Loucy (cell line): ENCODE results near the gene MNT.

Experiments used
- H2AFZ ChIP-seq: fragments of 200-600 bp; sonication (generic); 2 replicates; pipeline ENCODE4 v1.6.0; 2016; ENCODE audit warnings: antibody characterized with exemption, mild to moderate bottlenecking, low read length, moderate library complexity
- H3F3A ChIP-seq: fragments of 200-600 bp; 2 replicates; pipeline ENCODE4 v1.6.0; 2016; ENCODE audit warnings: antibody characterized with exemption, low read depth, mild to moderate bottlenecking
- H3K27me3 ChIP-seq: fragments of 200-600 bp; sonication (generic); 2 replicates; pipeline ENCODE4 v1.6.1; 2014; ENCODE audit warnings: low read length, mild to moderate bottlenecking; ENCODE audit not compliant: insufficient read depth, poor library complexity, severe bottlenecking
- H3K36me3 ChIP-seq: fragments of 200-600 bp; sonication (generic); 2 replicates; pipeline ENCODE4 v1.6.1; 2016; ENCODE audit warnings: low read length; ENCODE audit not compliant: insufficient read depth
- H3K4me1 ChIP-seq: fragments of 200-600 bp; sonication (generic); 2 replicates; pipeline ENCODE4 v1.5.1; 2014; ENCODE audit warnings: low read length, mild to moderate bottlenecking; ENCODE audit not compliant: insufficient read depth, poor library complexity, severe bottlenecking
- H3K4me2 ChIP-seq: fragments of 200-600 bp; sonication (generic); 2 replicates; pipeline ENCODE4 v1.6.0; 2014; ENCODE audit warnings: antibody characterized with exemption, low read length, low read depth, mild to moderate bottlenecking; ENCODE audit not compliant: poor library complexity, severe bottlenecking
- H3K4me3 ChIP-seq: fragments of 200-600 bp; sonication (generic); 2 replicates; pipeline ENCODE4 v1.5.1; 2014; ENCODE audit warnings: low read length, mild to moderate bottlenecking, mixed read lengths; ENCODE audit not compliant: poor library complexity, severe bottlenecking
- H3K79me2 ChIP-seq: fragments of 200-600 bp; sonication (generic); 2 replicates; pipeline ENCODE4 v1.6.1; 2014; ENCODE audit warnings: low read length; ENCODE audit not compliant: insufficient read depth
- H3K9ac ChIP-seq: fragments of 200-600 bp; sonication (generic); 2 replicates; pipeline ENCODE4 v1.6.0; 2014; ENCODE audit warnings: mild to moderate bottlenecking, low read depth, low read length, moderate library complexity; ENCODE audit not compliant: poor library complexity, severe bottlenecking
- H3K9me2 ChIP-seq: fragments of 200-600 bp; sonication (generic); replicated peaks from 2 replicates; pipeline ENCODE4 v1.6.1; 2016; ENCODE audit warnings: low read depth, low read length, mixed read lengths
- H3K9me3 ChIP-seq: fragments of 200-600 bp; sonication (generic); 2 replicates; pipeline ENCODE4 v1.6.1; 2014; ENCODE audit warnings: mild to moderate bottlenecking, antibody characterized with exemption, low read length, low read depth; ENCODE audit not compliant: insufficient read depth
- H4K20me1 ChIP-seq: fragments of 200-600 bp; sonication (generic); 2 replicates; pipeline ENCODE4 v1.6.0; 2014; ENCODE audit warnings: antibody characterized with exemption, low read length, mild to moderate bottlenecking; ENCODE audit not compliant: insufficient read depth, poor library complexity, severe bottlenecking
- EZH2phosphoT487 ChIP-seq: fragments of 200-600 bp; IDR thresholded peaks from 2 replicates; pipeline ENCODE4 v1.6.1; 2018; ENCODE audit warnings: antibody characterized with exemption, mild to moderate bottlenecking, moderate library complexity, borderline replicate concordance
- TF ChIP-seq, protein P1 (sequence below): fragments of 200-600 bp; sonication (generic); conservative IDR thresholded peaks from 2 replicates; pipeline ENCODE4 v1.5.1; 2014; ENCODE audit warnings: mild to moderate bottlenecking, antibody characterized with exemption, low read length

Gene MNT

DNA sequence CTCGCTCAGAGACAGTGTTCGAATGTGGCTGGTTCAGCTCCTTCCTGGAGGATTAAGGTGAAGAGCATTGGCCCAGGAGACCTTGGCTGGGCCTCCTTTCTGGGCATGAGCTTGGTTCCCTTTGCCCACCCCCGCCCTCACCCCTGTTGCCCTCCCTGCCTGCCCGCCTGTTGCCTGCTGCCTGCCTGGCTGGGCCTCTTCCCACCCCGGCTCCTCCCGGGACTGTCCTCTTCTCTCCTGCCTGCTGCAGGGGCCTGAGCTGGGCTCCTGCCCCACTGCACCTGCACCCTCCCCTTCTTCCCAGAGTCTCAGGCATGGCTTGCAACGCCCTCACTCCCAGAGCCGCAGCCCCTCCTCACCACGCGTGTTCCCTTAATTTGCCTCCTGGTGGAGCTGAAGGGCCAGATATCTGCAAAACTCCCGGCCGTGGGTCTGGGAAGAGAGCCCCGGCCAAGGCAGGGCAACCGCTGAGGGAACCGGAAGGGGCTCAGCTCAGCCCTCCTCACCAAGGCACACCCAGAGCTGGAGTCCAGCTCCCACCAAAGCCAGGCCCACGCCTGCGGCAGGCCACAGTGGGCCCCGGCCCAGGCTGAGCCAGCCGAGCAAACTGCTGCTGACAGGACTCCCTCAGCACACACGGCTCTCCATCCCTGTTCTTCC, 31.2 kb downstream of the MNT start:
- Histone ChIP-seq H3K4me1 (peaks cover 6% of the 10 kb centered on the region), H3K79me2 (no peaks in the 10 kb centered on the region), H3K9me3 (no peaks in the 10 kb centered on the region), H3K27me3 (no peaks in the 10 kb centered on the region), H3K4me3 (no peak overlapping the region), H3K36me3 (peaks cover 6% of the 10 kb centered on the region; the same call in 1 of the 2 replicates), H2AFZ (no peak overlapping the region), H3K9ac (no peak overlapping the region), H3K9me2 (no peaks in the 10 kb centered on the region), H4K20me1 (no peaks in the 10 kb centered on the region), H3F3A (no peaks in the 10 kb centered on the region), H3K4me2 (no peak overlapping the region)
- TF ChIP-seq, protein P1, sequence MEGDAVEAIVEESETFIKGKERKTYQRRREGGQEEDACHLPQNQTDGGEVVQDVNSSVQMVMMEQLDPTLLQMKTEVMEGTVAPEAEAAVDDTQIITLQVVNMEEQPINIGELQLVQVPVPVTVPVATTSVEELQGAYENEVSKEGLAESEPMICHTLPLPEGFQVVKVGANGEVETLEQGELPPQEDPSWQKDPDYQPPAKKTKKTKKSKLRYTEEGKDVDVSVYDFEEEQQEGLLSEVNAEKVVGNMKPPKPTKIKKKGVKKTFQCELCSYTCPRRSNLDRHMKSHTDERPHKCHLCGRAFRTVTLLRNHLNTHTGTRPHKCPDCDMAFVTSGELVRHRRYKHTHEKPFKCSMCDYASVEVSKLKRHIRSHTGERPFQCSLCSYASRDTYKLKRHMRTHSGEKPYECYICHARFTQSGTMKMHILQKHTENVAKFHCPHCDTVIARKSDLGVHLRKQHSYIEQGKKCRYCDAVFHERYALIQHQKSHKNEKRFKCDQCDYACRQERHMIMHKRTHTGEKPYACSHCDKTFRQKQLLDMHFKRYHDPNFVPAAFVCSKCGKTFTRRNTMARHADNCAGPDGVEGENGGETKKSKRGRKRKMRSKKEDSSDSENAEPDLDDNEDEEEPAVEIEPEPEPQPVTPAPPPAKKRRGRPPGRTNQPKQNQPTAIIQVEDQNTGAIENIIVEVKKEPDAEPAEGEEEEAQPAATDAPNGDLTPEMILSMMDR, result no peak
- TF ChIP-seq EZH2phosphoT487, result no peak

DNA sequence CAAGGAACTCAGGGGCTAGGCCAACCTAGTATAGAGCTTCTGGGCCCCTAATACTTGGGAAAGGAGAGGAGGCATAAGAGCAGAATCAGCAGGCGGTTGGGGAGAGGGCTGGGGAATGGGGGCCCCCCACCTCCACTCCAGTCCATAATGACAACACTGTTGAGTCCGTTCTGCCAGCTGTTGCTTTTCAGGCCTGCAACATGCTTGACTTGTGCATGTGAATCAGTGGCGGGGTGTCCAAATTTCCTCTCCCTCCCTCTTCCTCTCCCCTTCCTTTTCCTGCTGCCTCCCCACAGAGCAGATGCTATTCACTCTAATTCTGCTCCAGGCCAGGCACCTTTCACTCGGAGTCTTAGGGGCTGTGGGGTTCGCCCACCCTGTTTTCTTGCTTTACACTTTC, 31.8 kb downstream of the MNT start:
- Histone ChIP-seq H3K27me3 (no peaks in the 10 kb centered on the region), H3K9me2 (no peaks in the 10 kb centered on the region), H3K9me3 (no peaks in the 10 kb centered on the region), H3K79me2 (no peaks in the 10 kb centered on the region), H3K9ac (no peak overlapping the region), H3K4me1 (peaks cover 6% of the 10 kb centered on the region), H3K4me3 (no peak overlapping the region), H3K4me2 (no peak overlapping the region), H3F3A (no peaks in the 10 kb centered on the region), H2AFZ (no peak overlapping the region), H3K36me3 (peaks cover 6% of the 10 kb centered on the region; the same call in 1 of the 2 replicates), H4K20me1 (no peaks in the 10 kb centered on the region)
- TF ChIP-seq EZH2phosphoT487, result no peak
- TF ChIP-seq, protein P1, result no peak

DNA sequence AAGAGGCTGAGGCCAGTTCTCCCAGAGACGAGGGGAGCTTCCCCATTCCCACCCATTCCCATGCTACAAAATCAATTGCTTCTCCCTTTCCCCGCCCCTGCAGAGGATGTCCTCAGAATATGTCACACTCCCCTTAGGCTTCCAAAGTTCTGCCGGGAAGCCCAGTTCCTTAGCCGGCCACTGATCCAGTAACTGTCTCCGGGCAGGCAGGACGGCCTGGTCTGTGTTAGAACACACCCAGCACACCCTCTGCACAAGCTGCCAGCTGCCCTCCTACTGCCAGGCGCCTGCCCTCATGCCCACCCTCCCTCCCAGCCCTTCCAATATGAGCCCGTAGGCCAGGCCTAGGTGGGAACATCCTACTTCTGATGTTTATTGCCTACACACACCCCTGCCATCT, 32.5 kb downstream of the MNT start:
- Histone ChIP-seq H2AFZ (no peak overlapping the region), H3K79me2 (no peaks in the 10 kb centered on the region), H3K4me2 (no peak overlapping the region), H3K36me3 (peaks cover 6% of the 10 kb centered on the region; the same call in 1 of the 2 replicates), H3K9me2 (no peaks in the 10 kb centered on the region), H3F3A (no peaks in the 10 kb centered on the region), H3K4me1 (peaks cover 6% of the 10 kb centered on the region), H4K20me1 (no peaks in the 10 kb centered on the region), H3K27me3 (no peaks in the 10 kb centered on the region), H3K4me3 (no peak overlapping the region), H3K9me3 (no peaks in the 10 kb centered on the region), H3K9ac (no peak overlapping the region)
- TF ChIP-seq, protein P1, result no peak
- TF ChIP-seq EZH2phosphoT487, result no peak
